Activated T-helper 1 cell treated with anti-CD3 and anti-CD28 coated beads, Interleukin-2, amount 50 U/mL, for 16 hours (primary cell): Measurements from ENCODE around the gene XPR1.

ENCODE experiments used
- DNase-seq, 2 donors: peaks; one replicate each; pipeline ENCODE4 v3.0.0-alpha.2; 2020; ENCODE audit warnings: low read depth in 1 of 2, low spot score in 1 of 2

XPR1 gene

DNA sequence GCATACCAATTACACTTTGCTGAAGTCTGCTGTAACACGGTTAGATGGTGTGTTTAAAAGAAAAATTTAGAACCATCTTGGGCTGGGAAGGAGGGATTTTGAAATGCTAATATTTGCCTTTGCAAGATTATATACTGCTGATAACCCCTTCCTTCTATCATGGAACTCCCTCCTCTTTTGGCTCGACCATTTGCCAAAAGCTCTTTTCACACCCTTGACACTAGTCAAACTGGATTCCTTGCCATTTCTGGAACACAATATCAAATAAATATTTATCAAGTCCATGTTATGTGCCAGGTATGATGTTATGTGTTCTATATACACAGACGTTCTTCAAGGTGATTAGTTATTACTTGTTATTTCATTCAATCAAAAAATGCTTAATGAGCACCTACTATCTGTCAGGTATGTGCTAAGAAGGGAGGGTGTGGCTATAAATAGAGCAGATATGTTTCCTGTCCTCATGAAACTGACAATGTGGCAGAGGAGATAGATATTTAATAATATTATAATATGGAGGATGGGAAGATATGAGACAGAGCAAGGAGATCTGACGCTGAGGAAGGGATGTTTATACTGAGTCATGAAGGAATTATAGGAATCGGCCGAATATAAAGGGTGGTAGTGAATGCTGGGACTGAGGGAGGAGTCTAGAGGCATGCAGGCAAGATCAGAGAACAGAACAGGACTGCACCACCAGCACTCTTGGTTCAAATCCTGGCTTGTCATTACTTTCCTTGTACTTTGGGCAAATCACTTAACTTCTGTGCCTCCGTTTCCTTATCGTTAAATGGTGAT, 16.1 kb upstream of the XPR1 start:
- no peak for DNase-seq

- no peak for DNase-seq
Measured at GRCh38 chr1:180616439-180616838, 15.4 kb upstream of the XPR1 start.

GRCh38 chr1:180617774-180618395, 13.9 kb upstream of the XPR1 start:
- no peak for DNase-seq

- no peak for DNase-seq
Measured at GRCh38 chr1:180620581-180620980, 11.2 kb upstream of the XPR1 start.

DNA sequence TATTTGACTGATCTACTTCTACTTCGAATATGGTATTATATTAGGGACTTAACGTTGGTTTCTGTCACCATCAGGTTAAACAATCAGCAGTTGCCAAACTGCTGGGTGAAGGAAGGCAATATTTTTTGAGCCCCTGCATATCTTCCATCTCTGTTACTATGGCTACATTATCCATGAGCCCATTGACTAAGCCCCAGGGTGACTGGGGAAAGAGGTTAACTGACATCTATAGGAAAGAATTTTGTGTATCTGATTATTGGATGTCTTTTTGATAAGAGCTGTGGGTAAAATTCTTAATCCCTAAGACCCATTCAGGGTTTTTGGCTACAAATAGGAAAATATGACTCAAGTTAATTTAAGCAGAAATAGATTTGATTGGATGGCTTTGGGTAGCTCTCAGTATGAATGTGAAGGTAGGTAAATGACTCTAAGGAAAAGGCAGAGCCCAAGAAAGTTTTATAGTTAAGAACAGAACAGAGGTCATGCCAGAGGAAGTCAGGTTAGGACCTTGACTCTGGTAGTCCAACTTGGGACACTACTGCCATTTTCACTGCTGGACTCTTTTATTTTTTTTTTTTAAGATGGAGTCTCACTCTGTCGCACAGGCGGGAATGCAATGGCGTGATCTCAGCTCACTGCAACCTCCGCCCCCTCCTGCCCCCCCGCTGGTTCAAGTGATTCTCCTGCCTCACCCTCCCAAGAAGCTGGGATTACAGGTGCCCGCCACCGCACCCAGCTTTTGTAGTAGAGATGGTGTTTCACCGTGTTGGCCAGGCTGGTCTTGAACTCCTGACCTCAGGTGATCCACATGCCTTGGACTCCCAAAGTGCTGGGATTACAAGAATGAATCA, 8.9 kb upstream of the XPR1 start:
- no peak for DNase-seq

- DNase-seq = no peak
Measured at GRCh38 chr1:180623579-180624347, 8.1 kb upstream of the XPR1 start.

GRCh38 chr1:180626711-180627110, 5.1 kb upstream of the XPR1 start:
- no peak for DNase-seq

- no peak for DNase-seq
Measured at GRCh38 chr1:180627411-180627810, 4.4 kb upstream of the XPR1 start.

- DNase-seq = no peak
Measured at GRCh38 chr1:180628646-180629045, 3.2 kb upstream of the XPR1 start.

GRCh38 chr1:180630408-180631193, 1.2 kb upstream of the XPR1 start:
- no peak for DNase-seq

GRCh38 chr1:180631194-180631765, 542 bp upstream of the XPR1 start:
- DNase-seq = no peak

- peak in 1 of 2 donors; percentile 50 for DNase-seq
Measured at GRCh38 chr1:180632326-180633056, 669 bp downstream of the XPR1 start.

DNA sequence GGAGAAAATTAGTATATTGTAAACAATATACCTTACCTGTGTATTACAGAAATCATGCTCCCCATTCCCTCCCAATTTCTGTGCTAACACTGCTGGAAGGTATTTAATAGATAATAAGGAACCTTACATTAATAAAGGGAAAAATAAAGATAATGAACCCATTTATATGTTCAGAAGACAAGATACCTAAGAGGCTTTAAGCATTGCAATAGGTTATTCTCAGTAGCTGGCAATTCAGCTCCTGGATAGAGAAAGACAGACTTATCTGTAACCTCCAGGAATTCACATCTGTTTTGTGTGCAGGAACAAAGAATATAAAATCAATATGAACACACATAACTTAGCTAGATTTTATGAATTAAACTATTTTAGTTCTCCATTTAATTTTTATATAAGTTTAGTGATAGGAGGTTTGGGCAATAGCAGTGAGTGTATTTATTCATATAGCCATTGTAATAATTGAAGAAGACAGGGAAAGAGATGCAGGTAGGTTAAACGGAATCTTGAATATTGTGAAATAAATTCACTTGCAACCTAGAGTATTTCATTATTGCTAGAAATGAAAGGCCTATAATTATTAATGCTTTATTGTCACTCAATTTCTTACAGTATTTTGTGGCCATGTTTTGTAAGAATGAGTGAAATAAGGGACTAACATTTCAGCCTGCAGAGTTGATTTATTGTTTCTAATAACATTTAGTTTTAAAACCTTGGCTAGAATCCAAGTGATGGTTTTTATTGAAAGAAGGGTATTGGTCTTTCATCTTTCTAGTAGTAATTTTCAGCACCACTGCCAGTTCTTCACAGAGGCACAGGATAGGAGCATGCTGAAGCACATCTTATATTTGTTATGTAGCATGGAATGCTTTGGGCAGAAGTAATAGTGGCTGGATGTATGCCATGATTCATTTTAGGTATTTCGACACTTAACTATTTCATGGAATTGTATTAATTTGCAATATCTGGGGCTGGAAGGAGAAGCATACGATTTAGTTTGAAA, 1.5 kb downstream of the XPR1 start:
- DNase-seq = no peak

- DNase-seq = no peak
Measured at GRCh38 chr1:180636138-180636537, 4.3 kb downstream of the XPR1 start.

DNA sequence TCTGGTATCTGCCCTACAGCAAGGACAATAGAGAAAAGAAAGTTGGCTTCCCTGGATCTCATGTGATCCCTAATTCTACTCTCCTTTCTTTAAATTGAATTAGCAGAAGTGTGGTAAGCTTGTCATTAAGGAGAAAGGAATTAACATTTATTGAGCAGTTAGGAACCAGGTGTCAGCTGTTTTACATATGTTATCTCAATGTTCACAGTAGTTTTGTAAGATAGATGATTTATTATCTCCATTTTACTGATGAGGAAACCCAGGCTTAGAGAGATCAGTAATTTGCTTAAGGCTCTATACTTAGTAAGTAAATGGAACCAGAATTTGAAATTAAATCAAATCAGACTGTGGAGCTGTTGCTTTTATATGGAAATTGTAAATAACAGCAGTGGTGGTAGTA, 8.0 kb downstream of the XPR1 start:
- no peak for DNase-seq

DNA sequence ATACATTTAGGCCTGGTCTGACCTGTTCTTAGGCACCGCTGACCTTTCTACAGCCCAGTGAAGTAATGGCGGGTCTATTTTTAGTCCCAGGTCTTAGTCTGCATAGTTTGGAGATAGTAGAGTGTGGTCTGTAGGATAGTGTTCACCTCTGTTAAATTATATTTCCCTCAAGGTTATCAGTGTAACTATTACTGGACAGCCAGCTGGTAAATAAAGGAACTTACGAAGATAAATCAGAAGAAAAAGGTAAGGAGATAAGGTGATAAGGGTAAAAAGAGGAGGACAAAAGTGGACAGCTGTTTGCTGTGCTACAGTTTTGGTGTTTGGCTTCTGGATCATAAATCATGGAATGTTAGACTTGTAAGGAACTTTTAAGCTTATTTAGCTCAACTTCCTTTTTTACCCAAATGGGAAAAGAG, 8.7 kb downstream of the XPR1 start:
- no peak for DNase-seq

GRCh38 chr1:180641662-180642061, 9.8 kb downstream of the XPR1 start:
- no peak for DNase-seq

- DNase-seq = no peak
Measured at GRCh38 chr1:180642781-180643180, 11.0 kb downstream of the XPR1 start.
